A673 (cell line): ENCODE data around the gene GALNT2. TPM values are rescaled to one million over a fixed set of nuclear protein-coding genes. Genes with fewer than 3 reads are reported as not detected.

Experiments
- BruUV-seq: library from RNA; stranded (reverse); fragments of 400-500 nt; replicated peaks from 2 replicates; lab custom pipeline; 2021; lab: Mats Ljungman, UMichigan
- CTCF ChIA-PET: fragments of 300-600 bp; sonication (Branson Sonifier 250); formaldehyde crosslinking; loops from one replicate; lab custom pipeline; 2022; ENCODE audit warnings: antibody characterized with exemption; lab: Charles Lee
- POLR2A ChIA-PET: fragments of 300-600 bp; sonication (Branson Sonifier 250); formaldehyde crosslinking; loops from one replicate; lab custom pipeline; 2022; ENCODE audit warnings: antibody characterized with exemption; ENCODE audit not compliant: low non-redundant PET; lab: Charles Lee
- DNase-seq: peaks from one replicate; pipeline ENCODE4 v3.0.0-alpha.2; 2015; ENCODE audit warnings: low spot score
- H3K27ac ChIP-seq: fragments of 200-600 bp; sonication (generic); 2 replicates; pipeline ENCODE4 v1.5.1; 2016; ENCODE audit warnings: mixed run types, low read depth, mild to moderate bottlenecking, mixed read lengths, antibody characterized with exemption, low read length; ENCODE audit not compliant: poor library complexity, severe bottlenecking
- H3K27me3 ChIP-seq: fragments of 200-600 bp; sonication (generic); replicated peaks from 2 replicates; pipeline ENCODE4 v1.6.1; 2017; ENCODE audit warnings: mixed run types, low read depth, mild to moderate bottlenecking, mixed read lengths, antibody characterized with exemption, low read length; ENCODE audit not compliant: insufficient read depth, poor library complexity
- H3K36me3 ChIP-seq: fragments of 200-600 bp; sonication (generic); 2 replicates; pipeline ENCODE4 v1.6.1; 2016; ENCODE audit warnings: mixed run types, mild to moderate bottlenecking, mixed read lengths, antibody characterized with exemption, low read length; ENCODE audit not compliant: insufficient read depth, poor library complexity, severe bottlenecking
- H3K4me1 ChIP-seq: fragments of 200-600 bp; sonication (generic); 2 replicates; pipeline ENCODE4 v1.6.1; 2017; ENCODE audit warnings: mixed run types, mild to moderate bottlenecking, mixed read lengths, antibody characterized with exemption, low read length; ENCODE audit not compliant: insufficient read depth, poor library complexity, severe bottlenecking
- H3K4me3 ChIP-seq: fragments of 200-600 bp; sonication (generic); 2 replicates; pipeline ENCODE4 v1.5.1; 2016; ENCODE audit warnings: low read depth, mixed run types, mild to moderate bottlenecking, mixed read lengths, low read length; ENCODE audit not compliant: poor library complexity, severe bottlenecking
- H3K9me3 ChIP-seq: fragments of 200-600 bp; sonication (generic); 2 replicates; pipeline ENCODE4 v1.6.1; 2016; ENCODE audit warnings: mixed run types, low read depth, mild to moderate bottlenecking, mixed read lengths, antibody characterized with exemption, low read length; ENCODE audit not compliant: poor library complexity, severe bottlenecking
- EZH2 ChIP-seq: fragments of 200-600 bp; sonication (generic); IDR thresholded peaks from 2 replicates; pipeline ENCODE4 v1.6.1; 2017; ENCODE audit warnings: borderline replicate concordance, low read depth, mild to moderate bottlenecking, mixed read lengths, antibody characterized with exemption, low read length; ENCODE audit not compliant: poor library complexity, severe bottlenecking
- intact Hi-C: fragments of 100-400 bp; cut with micrococcal nuclease; formaldehyde crosslinking; loops from one replicate; pipeline ENCODE4 v1.10.0; 2022; ENCODE audit not compliant: unreplicated experiment
- total RNA-seq: library from RNA; stranded (reverse); gene quantifications from 2 replicates; pipeline ENCODE4 v1.2.3, GENCODE V29; 2021
- TF ChIP-seq, protein P1 (sequence below): fragments of 300-800, 200-600 bp; sonication (generic); conservative IDR thresholded peaks from 2 replicates; pipeline ENCODE4 v1.5.1; 2017; ENCODE audit warnings: low read depth, mild to moderate bottlenecking, antibody characterized with exemption, low read length, moderate library complexity, mixed read lengths

Gene GALNT2
- total RNA-seq, 1 experiment from 2014 or later = 94.6 TPM

DNA sequence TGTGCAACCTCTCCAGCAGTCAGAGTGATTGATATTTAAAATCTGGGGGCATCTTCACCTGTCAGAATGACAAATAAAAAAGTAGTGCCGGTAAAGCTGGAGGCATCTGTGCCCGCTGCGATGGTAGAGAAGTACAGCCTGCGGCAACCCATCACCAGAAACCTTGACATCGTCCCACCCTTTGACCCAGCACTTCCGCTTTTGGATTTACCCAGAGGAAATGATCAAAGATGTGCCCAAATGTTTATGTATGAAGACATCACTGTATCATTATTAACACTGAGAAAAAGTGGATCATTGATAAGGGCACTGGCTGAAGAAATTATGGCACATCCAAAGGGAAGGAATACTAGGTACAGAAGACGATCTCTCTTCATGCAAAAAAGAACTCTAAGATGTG lies 263.1 kb downstream of the GALNT2 start:
- ChIA-PET CTCF (no interaction called here), POLR2A (no interaction called here)
- Histone ChIP-seq H3K9me3 (no peaks in the 10 kb centered on the region), H3K36me3 (no peaks in the 10 kb centered on the region), H3K4me1 (no peaks in the 10 kb centered on the region), H3K27me3 (no peaks in the 10 kb centered on the region), H3K4me3 (no peak overlapping the region), H3K27ac (no peak overlapping the region)
- no peak for DNase-seq
- TF ChIP-seq, protein P1, sequence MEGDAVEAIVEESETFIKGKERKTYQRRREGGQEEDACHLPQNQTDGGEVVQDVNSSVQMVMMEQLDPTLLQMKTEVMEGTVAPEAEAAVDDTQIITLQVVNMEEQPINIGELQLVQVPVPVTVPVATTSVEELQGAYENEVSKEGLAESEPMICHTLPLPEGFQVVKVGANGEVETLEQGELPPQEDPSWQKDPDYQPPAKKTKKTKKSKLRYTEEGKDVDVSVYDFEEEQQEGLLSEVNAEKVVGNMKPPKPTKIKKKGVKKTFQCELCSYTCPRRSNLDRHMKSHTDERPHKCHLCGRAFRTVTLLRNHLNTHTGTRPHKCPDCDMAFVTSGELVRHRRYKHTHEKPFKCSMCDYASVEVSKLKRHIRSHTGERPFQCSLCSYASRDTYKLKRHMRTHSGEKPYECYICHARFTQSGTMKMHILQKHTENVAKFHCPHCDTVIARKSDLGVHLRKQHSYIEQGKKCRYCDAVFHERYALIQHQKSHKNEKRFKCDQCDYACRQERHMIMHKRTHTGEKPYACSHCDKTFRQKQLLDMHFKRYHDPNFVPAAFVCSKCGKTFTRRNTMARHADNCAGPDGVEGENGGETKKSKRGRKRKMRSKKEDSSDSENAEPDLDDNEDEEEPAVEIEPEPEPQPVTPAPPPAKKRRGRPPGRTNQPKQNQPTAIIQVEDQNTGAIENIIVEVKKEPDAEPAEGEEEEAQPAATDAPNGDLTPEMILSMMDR = no peak
- no peak for TF ChIP-seq EZH2
- intact Hi-C loops = no loop called here
- no TSS peak for BruUV-seq
